Coronary artery (tissue), 2 donors: Measurements from ENCODE around the gene GGTA1.

ENCODE experiments used
- DNase-seq: peaks from one replicate; pipeline ENCODE4 v3.0.0-alpha.2; 2017; ENCODE audit warnings: low spot score
- H3K27ac ChIP-seq, 2 donors: fragments of 200-600 bp; sonication (generic); one replicate each; pipeline ENCODE4 v1.5.1; 2016 to 2019
- H3K4me3 ChIP-seq: fragments of 200-600 bp; sonication (generic); 2 replicates; pipeline ENCODE4 v1.5.1; 2016; ENCODE audit warnings: mild to moderate bottlenecking, moderate library complexity
- TF ChIP-seq, protein P1 (sequence below): fragments of 200-600 bp; sonication (generic); IDR thresholded peaks from one replicate; pipeline ENCODE4 v1.5.1; 2019; ENCODE audit warnings: antibody characterized with exemption

Gene GGTA1

DNA sequence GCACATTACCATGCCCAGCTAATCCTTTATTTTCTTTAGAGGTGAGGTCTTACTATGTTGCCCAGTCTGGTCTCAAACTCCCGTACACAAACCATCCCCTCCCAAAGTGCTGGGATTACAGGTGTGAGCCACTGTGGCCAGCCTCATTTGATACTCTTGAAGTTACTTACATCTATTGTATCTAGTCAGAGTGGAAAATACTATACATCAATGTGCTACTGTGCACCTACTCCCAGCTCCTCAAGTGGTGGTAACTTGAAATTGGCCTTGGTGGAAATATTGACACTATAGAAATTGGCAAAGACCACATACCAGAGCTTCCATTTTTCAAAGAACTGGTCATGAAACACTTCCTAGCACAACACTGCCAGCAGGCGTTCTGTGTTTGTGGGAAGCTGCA lies 10.3 kb downstream of the GGTA1 start:
- DNase-seq, result no peak
- Histone ChIP-seq H3K27ac (peak overlapping the region in 1 of 2 donors; percentile 12), H3K4me3 (no peak overlapping the region)
- TF ChIP-seq, protein P1, sequence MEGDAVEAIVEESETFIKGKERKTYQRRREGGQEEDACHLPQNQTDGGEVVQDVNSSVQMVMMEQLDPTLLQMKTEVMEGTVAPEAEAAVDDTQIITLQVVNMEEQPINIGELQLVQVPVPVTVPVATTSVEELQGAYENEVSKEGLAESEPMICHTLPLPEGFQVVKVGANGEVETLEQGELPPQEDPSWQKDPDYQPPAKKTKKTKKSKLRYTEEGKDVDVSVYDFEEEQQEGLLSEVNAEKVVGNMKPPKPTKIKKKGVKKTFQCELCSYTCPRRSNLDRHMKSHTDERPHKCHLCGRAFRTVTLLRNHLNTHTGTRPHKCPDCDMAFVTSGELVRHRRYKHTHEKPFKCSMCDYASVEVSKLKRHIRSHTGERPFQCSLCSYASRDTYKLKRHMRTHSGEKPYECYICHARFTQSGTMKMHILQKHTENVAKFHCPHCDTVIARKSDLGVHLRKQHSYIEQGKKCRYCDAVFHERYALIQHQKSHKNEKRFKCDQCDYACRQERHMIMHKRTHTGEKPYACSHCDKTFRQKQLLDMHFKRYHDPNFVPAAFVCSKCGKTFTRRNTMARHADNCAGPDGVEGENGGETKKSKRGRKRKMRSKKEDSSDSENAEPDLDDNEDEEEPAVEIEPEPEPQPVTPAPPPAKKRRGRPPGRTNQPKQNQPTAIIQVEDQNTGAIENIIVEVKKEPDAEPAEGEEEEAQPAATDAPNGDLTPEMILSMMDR, result no peak

DNA sequence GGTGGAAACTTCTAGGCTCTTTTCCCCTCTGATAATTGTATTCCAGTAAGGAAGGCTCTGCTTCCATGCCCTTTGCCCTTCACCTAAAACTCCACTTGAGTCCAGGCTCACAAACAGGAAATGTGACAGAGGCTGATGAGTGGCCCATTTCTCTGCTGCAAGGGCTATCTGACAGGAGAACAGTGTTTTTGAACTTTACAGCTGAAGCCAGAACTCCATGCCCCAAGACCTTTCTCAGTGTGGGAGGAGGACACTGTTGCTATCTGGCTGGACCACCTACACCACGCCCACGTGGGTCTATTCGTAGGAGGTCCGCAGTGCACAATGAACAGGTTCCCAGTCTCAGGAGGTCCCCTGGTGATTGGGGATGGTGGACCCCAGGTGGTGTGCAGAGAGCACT lies 13.6 kb downstream of the GGTA1 start:
- DNase-seq, result no peak
- Histone ChIP-seq H3K4me3 (no peak overlapping the region), H3K27ac (peak overlapping the region; percentile 84 to 90)
- TF ChIP-seq, protein P1, result no peak

DNA sequence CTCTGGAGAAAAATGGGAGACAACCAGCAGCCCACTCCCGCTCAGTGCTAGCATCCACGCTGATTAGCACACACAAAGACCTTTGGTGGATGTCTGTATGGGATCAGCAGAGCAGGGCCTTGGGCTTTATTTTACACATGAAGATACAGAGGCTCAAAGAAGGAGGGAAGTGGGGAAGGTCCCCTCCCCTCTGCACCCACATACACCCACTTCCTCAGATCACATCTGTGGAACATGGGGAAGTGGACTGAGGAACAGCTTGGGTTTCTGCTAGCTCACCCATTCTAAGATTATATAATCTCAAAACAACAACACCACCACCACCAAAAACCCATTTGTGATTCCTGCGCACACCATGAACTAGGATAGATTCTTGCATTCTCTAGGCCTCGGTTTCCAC lies 14.0 kb downstream of the GGTA1 start:
- H3K27ac ChIP-seq, result peak overlapping the region; percentile 84 to 90
- no peak for DNase-seq
- no peak overlapping the region for H3K4me3 ChIP-seq
- TF ChIP-seq, protein P1, result no peak

DNA sequence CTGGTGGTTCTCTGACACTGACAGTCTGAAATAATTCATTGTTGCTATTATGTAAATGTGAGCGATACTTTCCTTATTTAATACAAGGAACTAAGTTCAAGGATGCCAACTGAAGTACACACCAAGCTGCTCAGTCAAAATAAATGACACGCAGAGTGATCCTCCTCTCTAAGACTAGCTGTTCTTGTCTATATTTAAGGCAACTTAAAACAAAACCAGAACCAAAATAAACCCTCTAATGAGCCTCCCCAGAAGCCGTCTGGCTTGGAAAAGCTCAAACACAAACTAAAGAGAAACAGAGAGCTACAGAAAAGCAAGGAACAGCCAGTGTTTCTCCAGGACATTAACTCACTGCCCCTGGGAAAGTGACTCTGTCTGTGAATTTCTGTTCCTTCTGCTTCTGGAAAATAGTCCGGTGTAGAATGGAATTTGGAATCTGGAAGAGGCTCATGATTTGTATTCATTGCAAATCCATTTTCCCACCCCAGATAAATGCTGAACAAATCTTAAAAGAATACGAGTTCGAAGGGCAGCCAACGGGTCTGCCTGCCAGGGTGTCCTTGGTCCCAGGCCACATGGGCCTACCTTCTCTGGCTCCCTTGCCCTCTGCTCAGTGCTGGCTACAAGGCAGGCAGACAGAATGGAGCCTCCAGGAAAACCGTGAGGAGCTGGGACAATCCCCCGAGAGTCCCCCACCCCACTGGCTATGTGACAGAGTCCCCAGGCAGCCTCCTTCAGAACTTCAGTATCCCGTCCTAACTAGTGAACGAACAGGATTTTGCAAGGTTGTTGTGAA lies 14.8 kb downstream of the GGTA1 start:
- TF ChIP-seq, protein P1, result no peak
- peak overlapping the region; percentile 84 to 90 for H3K27ac ChIP-seq
- DNase-seq, result no peak
- H3K4me3 ChIP-seq, result no peak overlapping the region

DNA sequence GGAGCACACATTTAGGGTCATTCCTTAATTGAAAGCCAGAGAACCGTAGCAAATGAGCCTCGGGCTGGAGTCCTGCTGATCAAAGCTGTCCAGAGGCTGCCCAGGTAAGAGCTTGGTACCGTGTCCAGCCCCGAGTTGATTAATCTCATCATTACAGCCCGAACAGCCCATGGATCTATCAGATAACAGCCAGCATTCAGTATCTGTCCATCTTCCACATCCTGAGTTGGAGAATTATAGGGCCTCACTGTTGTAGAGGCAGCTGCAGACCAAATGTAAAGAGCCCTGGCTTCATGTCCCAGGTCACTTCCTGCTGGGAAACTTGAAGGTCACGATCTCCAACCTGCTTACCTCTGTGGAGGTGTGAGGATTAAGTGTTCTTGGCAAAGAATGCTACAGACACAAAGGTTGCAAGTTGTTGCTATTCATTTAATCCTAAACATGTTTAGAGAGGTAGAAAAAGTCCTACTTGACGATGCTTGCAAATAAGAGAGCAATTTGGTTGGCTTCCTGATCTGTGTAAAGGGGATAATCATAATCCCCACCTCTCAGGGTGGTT lies 16.1 kb downstream of the GGTA1 start:
- TF ChIP-seq, protein P1, result no peak
- peak overlapping the region; percentile 84 to 90 for H3K27ac ChIP-seq

DNA sequence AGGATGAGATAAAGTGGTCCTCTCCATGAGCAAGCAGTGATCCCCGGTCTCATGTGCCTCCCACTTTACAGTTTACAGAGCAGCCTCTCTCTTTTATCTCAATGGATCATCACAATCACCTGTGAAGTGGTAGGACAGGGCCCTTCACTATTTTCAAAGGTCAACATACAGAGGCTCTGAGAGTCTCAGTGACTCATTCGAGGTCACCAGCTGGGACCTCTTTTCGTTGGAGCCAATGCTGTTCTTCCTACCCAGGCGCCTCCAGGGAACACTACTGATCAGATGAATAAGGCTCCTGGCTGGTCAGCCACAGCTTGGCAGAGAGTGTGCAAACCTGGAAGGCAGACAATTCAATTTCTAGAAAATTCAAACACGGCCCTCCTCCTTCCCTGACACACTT lies 16.6 kb downstream of the GGTA1 start:
- no peak for DNase-seq
- Histone ChIP-seq H3K27ac (peak overlapping the region; percentile 84 to 90), H3K4me3 (no peak overlapping the region)
- TF ChIP-seq, protein P1, result no peak

More for the DNA sequence above, 16.1 kb downstream of the GGTA1 start:
- DNase-seq, result no peak
- H3K4me3 ChIP-seq, result no peak overlapping the region
